ENCODE data around the gene COL4A1.
A peak's percentile ranks its signal among the peaks of the same experiment; 100 is the strongest.

Gene COL4A1

DNA sequence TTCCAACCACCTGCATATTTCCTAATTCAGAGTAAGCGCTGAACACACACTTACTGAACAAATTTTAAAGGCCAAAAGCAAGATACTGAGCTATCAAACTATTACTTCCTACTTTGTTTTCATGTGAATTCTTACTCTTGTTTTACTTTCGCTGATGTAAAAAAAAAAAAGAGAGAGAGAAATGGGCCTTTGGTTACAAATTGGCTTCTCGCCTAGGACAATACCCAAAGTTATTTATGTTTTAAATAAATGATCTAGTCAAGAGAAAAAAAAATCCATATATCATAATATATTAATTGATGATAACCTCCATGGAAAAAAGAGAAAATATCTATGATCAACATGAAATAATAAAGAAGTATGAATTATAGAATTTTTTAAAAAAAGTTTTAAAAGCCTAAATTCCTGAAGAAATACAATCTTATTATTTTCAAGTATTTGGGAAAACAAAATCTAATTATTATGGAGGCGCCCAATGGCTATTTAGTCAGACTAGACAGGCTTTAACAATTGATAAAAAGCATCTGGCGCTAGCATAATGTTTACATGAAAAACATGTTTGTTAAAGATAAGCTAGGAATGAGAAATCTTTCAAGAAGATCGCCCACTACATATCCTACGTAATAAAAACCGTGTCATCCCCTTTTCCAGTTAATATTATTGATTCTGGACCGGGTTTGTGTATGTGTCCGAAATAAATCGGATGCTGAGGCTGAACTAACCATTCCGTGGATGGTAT is 9.0 kb downstream of the COL4A1 start:
- Histone ChIP-seq H3K27ac (peak overlapping the region; percentile 96 to 99), H3K9me3 (no peaks in the 10 kb centered on the region), H3K36me3 (peaks cover 0 to 4% (median 0%) of the 10 kb centered on the region in 3 donors), H3K4me1 (peaks cover 11 to 100% (median 67%) of the 10 kb centered on the region in 4 donors), H3K27me3 (no peaks in the 10 kb centered on the region), H3K4me3 (peak overlapping the region; percentile 30 to 42)
- intact Hi-C loops (cut with DNase I; ENCODE audit: low total_unique reads) = loop anchor here (5.0 kb wide), 1 partner anchor 36 kb away; no protein-coding TSS in a partner anchor
- TF ChIP-seq, protein P1, sequence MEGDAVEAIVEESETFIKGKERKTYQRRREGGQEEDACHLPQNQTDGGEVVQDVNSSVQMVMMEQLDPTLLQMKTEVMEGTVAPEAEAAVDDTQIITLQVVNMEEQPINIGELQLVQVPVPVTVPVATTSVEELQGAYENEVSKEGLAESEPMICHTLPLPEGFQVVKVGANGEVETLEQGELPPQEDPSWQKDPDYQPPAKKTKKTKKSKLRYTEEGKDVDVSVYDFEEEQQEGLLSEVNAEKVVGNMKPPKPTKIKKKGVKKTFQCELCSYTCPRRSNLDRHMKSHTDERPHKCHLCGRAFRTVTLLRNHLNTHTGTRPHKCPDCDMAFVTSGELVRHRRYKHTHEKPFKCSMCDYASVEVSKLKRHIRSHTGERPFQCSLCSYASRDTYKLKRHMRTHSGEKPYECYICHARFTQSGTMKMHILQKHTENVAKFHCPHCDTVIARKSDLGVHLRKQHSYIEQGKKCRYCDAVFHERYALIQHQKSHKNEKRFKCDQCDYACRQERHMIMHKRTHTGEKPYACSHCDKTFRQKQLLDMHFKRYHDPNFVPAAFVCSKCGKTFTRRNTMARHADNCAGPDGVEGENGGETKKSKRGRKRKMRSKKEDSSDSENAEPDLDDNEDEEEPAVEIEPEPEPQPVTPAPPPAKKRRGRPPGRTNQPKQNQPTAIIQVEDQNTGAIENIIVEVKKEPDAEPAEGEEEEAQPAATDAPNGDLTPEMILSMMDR (IDR thresholded peaks at IDR 0.05) = no peak
- no peak for DNase-seq

DNA sequence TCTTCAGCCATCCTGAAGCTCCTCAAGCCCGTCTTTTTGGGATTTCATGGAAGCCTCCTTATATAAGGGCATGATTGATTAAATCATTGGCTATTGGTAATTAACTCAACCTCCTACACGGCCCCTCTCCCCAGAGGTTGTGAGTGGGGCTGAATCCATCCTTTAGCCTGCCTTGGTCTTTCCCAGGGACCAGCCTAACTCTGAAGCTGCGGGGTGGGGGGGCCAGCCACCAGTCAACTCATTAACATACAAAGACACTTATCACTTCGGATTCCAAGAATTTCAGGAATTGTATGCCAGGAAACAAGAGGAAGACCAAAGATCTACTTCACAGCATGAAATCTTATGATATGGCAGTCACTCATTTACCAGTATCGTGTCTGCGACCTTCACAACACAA is 9.9 kb downstream of the COL4A1 start:
- no peak overlapping the region for H3K4me3 ChIP-seq

GRCh38 chr13:110294622-110295021 is 12.3 kb downstream of the COL4A1 start:
- Histone ChIP-seq H3K36me3 (peaks cover 0 to 1% (median 0%) of the 10 kb centered on the region in 3 donors), H3K4me1 (peaks cover 12 to 99% (median 41%) of the 10 kb centered on the region in 4 donors), H3K27me3 (no peaks in the 10 kb centered on the region), H3K27ac (peak overlapping the region; percentile 53 to 99), H3K9me3 (no peaks in the 10 kb centered on the region), H3K4me3 (no peak overlapping the region)
- DNase-seq = no peak
- TF ChIP-seq, protein P1 (IDR thresholded peaks at IDR 0.05) = no peak
- intact Hi-C loops (cut with DNase I; ENCODE audit: low total_unique reads) = loop anchor here (5.0 kb wide), 1 partner anchor 32 kb away; no protein-coding TSS in a partner anchor

More for the DNA sequence above, 9.9 kb downstream of the COL4A1 start:
- Histone ChIP-seq H3K4me1 (peaks cover 13 to 100% (median 59%) of the 10 kb centered on the region in 4 donors), H3K27ac (peak overlapping the region; percentile 38 to 99), H3K36me3 (peaks cover 0 to 4% (median 0%) of the 10 kb centered on the region in 3 donors), H3K9me3 (no peaks in the 10 kb centered on the region), H3K27me3 (no peaks in the 10 kb centered on the region)
- intact Hi-C loops (cut with DNase I; ENCODE audit: low total_unique reads) = loop anchor here (5.0 kb wide), 1 partner anchor 35 kb away; no protein-coding TSS in a partner anchor
- TF ChIP-seq, protein P1 (IDR thresholded peaks at IDR 0.05) = no peak
- DNase-seq = no peak

- H3K27ac ChIP-seq = peak overlapping the region; percentile 53 to 99
- no peaks in the 10 kb centered on the region for H3K27me3 ChIP-seq
- intact Hi-C loops (cut with DNase I; ENCODE audit: low total_unique reads) = no loop called here
- H3K4me1 ChIP-seq = peaks cover 8 to 98% (median 36%) of the 10 kb centered on the region in 4 donors
- H3K36me3 ChIP-seq = peaks cover 2 to 6% (median 4%) of the 10 kb centered on the region in 3 donors
- no peaks in the 10 kb centered on the region for H3K9me3 ChIP-seq
- TF ChIP-seq, protein P1 (IDR thresholded peaks at IDR 0.05) = no peak
- no peak overlapping the region for H3K4me3 ChIP-seq
- DNase-seq = peak in 1 of 2 donors; percentile 54
Measured at GRCh38 chr13:110294146-110294545, 12.8 kb downstream of the COL4A1 start.

DNA sequence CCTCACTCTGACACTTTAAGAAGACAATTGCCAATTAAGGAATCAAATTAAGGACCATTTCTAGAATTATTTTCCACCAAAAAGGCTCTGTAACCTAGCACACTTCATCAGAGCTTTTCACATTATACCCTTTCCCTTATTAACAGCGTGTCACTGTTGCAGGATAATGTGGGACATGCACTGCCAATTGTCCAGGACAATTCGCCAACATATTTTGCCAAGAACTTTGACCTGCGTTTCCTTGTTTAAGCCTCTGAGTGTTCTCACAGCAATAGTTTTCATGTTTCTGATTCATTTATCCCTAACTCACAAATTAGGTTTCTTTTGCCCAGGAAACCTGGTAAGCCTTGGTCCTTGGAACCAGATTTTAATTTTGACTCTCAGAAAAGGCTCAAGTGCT is 13.3 kb downstream of the COL4A1 start:
- peaks cover 7 to 9% (median 8%) of the 10 kb centered on the region in 3 donors for H3K36me3 ChIP-seq
- H3K27ac ChIP-seq = peak overlapping the region; percentile 53 to 99
- TF ChIP-seq, protein P1 (IDR thresholded peaks at IDR 0.05) = no peak
- DNase-seq = no peak
- H3K27me3 ChIP-seq = no peaks in the 10 kb centered on the region
- H3K4me1 ChIP-seq = peaks cover 4 to 98% (median 32%) of the 10 kb centered on the region in 4 donors
- intact Hi-C loops (cut with DNase I; ENCODE audit: low total_unique reads) = no loop called here
- no peak overlapping the region for H3K4me3 ChIP-seq
- H3K9me3 ChIP-seq = no peaks in the 10 kb centered on the region

All from tibial artery (tissue), 4 donors.